Measurements from ENCODE around the gene CSNK1G2. TPM values are rescaled to one million over a fixed set of nuclear protein-coding genes. Genes with fewer than 3 reads are reported as not detected.

CSNK1G2 gene
- total RNA-seq, 2 donors from 2014 or later, result 50.2 to 50.7 TPM

GRCh38 chr19:1959928-1960589 lies 19.1 kb downstream of the CSNK1G2 start:
- Mint-ChIP-seq H3K36me3 (ENCODE audit: low read depth) (peaks cover 4% of the 10 kb centered on the region), H3K4me1 (no peaks in the 10 kb centered on the region), H3K4me3 (no peak overlapping the region)

DNA sequence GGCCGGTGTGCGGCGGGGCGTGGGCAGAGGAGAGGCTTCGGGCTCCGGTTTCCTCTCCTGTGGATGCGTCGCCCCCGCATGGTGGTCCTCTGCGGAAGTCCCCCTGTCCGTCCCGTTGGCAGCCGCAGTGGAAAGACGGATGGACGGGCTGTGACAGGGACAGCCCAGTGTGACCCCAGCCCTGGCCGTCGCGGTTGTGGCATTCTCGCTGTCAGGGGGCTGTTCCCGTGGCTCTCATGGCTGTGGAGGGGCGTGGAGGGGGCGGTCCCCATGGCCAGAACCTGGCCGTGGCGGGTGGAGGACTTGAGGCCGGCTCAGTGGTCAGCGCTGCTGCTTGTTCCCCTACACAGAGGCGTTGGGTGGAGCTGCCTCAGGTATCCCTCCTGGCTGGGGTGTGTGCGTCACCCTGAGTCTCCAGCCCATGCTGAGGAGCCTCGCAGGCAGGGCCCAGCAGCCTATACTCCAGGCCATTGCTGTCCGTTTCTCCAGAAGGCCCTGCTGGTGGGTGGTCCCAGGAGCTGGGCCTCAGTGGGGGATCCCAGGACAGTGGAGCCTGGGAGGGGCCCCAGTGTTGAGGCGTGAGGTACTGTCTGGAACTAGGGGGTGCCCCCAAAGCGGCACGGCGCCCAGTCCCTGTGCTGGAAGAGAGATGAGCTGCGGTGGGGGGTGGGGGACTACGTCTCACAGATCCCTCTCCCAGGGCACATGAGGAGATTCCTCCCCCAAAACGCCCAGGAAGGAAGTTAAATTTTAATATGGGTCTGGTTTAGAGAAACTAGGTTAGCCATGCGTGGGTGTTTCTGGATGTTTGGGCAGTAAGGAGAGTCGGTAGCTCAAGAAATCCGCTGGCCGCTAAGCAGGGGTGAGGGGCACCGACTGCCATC lies 20.3 kb downstream of the CSNK1G2 start:
- Mint-ChIP-seq H3K36me3 (ENCODE audit: low read depth) (peaks cover 4% of the 10 kb centered on the region), H3K27ac (no peak overlapping the region), H3K27me3 (no peaks in the 10 kb centered on the region)

More at GRCh38 chr19:1959928-1960589, 19.1 kb downstream of the CSNK1G2 start:
- no peak overlapping the region for H3K27ac Mint-ChIP-seq
- H3K9me3 Mint-ChIP-seq, result no peaks in the 10 kb centered on the region
- no peaks in the 10 kb centered on the region for H3K27me3 Mint-ChIP-seq
- ATAC-seq (replicated peaks), result no peak

GRCh38 chr19:1962674-1963073 lies 21.7 kb downstream of the CSNK1G2 start:
- ATAC-seq (replicated peaks), result no peak
- Mint-ChIP-seq H3K4me1 (peaks cover 7% of the 10 kb centered on the region), H3K36me3 (ENCODE audit: low read depth) (peaks cover 4% of the 10 kb centered on the region)

More for the DNA sequence above, 20.3 kb downstream of the CSNK1G2 start:
- no peak for ATAC-seq (replicated peaks)
- peaks cover 5% of the 10 kb centered on the region for H3K4me1 Mint-ChIP-seq
- H3K4me3 Mint-ChIP-seq, result no peak overlapping the region
- H3K9me3 Mint-ChIP-seq, result no peaks in the 10 kb centered on the region

GRCh38 chr19:1967087-1967608 lies 26.2 kb downstream of the CSNK1G2 start:
- Mint-ChIP-seq H3K27me3 (no peaks in the 10 kb centered on the region), H3K4me3 (peak overlapping the region; percentile 51), H3K4me1 (peaks cover 7% of the 10 kb centered on the region), H3K36me3 (ENCODE audit: low read depth) (peaks cover 19% of the 10 kb centered on the region), H3K27ac (peak overlapping the region; percentile 56), H3K9me3 (no peaks in the 10 kb centered on the region)
- ATAC-seq (replicated peaks), result peak; percentile 40

More at GRCh38 chr19:1962674-1963073, 21.7 kb downstream of the CSNK1G2 start:
- Mint-ChIP-seq H3K9me3 (no peaks in the 10 kb centered on the region), H3K27ac (no peak overlapping the region), H3K27me3 (no peaks in the 10 kb centered on the region), H3K4me3 (no peak overlapping the region)

DNA sequence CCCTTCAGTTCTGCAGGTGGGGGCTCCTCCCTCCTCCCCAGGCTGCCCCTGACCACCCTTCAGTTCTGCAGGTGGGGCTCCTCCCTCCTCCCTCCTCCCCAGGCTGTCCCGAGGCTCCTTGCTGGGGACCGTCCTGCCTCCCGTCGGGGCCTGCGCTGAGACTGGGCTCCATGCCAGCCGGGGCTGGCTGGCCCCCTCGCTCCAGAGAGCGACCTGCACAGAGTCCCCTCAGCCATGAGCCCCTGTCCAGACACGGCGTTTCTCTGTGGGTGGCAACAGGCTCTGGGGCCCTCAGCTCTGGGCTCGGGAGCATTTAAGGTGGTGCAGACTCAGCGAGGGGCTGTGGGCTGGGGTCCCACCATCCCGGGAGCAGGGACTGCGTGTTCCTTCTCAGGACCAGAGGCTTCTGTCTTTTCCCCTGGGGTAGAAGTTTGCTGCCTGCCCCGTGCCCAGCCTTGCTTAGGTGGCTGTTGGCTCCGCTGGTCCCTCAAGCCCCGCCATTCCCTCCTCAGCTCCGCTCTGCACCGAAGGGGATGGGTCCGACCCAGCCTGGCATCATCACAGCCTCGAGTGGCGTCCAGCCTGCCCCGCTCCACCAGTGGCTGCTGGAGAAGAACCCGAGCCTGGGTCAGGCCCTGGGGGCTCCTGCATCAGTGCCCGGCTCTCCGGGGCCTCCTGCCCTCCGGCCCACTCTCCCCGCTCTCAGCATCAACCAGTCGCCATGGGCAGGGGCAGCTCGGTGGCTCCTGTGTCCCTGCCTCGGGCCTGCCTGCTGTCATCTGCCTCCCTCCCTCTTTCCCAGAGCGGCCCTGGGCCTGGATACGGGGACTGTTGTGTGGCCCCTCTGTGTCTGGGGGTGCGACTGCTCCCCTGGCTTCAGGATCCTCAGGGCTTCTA lies 27.6 kb downstream of the CSNK1G2 start:
- Mint-ChIP-seq H3K27ac (no peak overlapping the region), H3K9me3 (no peaks in the 10 kb centered on the region), H3K4me1 (peaks cover 9% of the 10 kb centered on the region), H3K36me3 (ENCODE audit: low read depth) (peaks cover 27% of the 10 kb centered on the region), H3K4me3 (no peak overlapping the region), H3K27me3 (no peaks in the 10 kb centered on the region)
- ATAC-seq (replicated peaks), result no peak

DNA sequence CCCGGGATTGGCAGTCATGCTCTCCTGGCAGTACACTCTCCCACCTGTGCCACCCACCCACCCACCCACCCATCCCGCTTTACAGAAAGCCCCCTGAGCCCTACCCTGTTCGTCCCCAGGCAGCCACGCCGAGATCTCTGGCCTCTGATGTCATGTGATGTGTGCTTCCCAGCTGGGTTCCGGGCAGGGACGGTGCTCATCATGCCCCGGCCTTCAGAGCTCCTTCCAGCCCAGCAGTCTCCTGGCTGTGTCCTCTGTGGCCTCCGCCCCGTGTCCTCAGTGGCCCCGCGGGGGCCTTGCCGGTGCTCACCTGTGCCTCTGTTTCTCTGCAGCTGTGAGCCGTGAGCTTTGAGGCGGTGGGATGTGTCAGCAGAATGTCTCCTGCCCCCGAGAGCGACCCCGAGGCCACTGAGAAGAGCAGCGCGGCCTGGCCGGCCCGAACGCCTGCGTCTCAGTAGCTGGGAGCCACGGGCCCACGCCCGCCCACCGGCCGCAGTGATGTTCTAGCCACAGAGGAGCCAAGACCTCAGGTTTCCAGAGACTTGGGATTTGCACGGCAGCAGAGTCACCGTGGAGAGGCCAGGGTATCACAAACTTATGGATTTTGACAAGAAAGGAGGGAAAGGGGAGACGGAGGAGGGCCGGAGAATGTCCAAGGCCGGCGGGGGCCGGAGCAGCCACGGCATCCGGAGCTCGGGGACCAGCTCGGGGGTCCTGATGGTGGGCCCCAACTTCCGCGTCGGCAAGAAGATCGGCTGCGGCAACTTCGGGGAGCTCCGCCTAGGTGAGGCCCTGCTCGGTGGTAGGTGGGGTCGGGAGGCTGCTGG lies 28.4 kb downstream of the CSNK1G2 start:
- Mint-ChIP-seq H3K4me1 (peaks cover 11% of the 10 kb centered on the region), H3K27me3 (no peaks in the 10 kb centered on the region)

GRCh38 chr19:1970003-1970805 lies 29.2 kb downstream of the CSNK1G2 start:
- Mint-ChIP-seq H3K27me3 (no peaks in the 10 kb centered on the region), H3K4me3 (no peak overlapping the region), H3K9me3 (no peaks in the 10 kb centered on the region), H3K27ac (no peak overlapping the region), H3K4me1 (peaks cover 11% of the 10 kb centered on the region), H3K36me3 (ENCODE audit: low read depth) (peaks cover 32% of the 10 kb centered on the region)
- no peak for ATAC-seq (replicated peaks)

More for the DNA sequence above, 28.4 kb downstream of the CSNK1G2 start:
- Mint-ChIP-seq H3K9me3 (no peaks in the 10 kb centered on the region), H3K4me3 (no peak overlapping the region), H3K27ac (no peak overlapping the region), H3K36me3 (ENCODE audit: low read depth) (peaks cover 28% of the 10 kb centered on the region)
- no peak for ATAC-seq (replicated peaks)

- H3K27me3 Mint-ChIP-seq, result no peaks in the 10 kb centered on the region
- no peak overlapping the region for H3K4me3 Mint-ChIP-seq
- H3K9me3 Mint-ChIP-seq, result no peaks in the 10 kb centered on the region
- H3K27ac Mint-ChIP-seq, result no peak overlapping the region
- peaks cover 9% of the 10 kb centered on the region for H3K4me1 Mint-ChIP-seq
- H3K36me3 Mint-ChIP-seq (ENCODE audit: low read depth), result peaks cover 37% of the 10 kb centered on the region
- ATAC-seq (replicated peaks), result no peak
Observed at GRCh38 chr19:1970806-1971502, 30.0 kb downstream of the CSNK1G2 start.

DNA sequence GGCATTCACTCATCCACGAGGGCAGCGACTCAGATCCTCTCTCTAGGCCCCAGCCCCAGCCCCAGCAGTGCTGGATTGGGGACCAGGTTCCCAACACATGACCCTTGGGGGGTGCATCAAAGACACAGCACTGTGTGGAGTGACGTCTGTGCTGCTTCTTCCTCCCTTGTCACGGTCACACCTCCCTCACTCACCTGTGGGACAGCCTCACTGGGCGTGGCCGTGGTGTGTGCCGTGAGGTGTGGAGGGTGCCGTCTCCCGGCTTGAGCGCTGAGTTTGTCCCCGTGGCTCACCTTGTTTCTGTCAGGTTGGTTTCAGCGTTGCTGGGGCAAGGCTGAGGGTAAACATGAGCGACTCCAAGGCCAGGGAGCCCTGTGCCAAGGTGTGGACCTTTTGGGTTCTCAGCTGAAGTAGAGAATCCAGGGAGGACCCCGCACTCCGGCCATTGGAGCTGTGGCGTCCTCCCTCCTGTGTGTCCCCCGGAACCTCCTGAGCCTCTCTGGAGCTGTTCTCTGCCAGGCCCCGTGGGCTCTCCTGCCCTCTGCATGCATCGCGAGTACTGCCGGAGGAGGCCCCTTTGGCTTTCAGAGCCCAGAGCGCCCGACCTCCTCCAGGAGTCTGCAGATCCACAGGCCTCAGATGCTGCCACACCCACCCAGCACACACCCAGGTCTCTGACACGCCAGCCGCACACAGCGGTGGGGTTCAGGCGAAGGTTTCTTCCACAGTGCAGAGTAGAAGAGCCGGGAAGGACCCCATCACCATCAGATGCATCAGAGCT lies 33.6 kb downstream of the CSNK1G2 start:
- Mint-ChIP-seq H3K27me3 (no peaks in the 10 kb centered on the region), H3K9me3 (no peaks in the 10 kb centered on the region), H3K4me1 (peaks cover 4% of the 10 kb centered on the region), H3K36me3 (ENCODE audit: low read depth) (peaks cover 36% of the 10 kb centered on the region), H3K27ac (no peak overlapping the region), H3K4me3 (no peak overlapping the region)
- ATAC-seq (replicated peaks), result no peak

- Mint-ChIP-seq H3K36me3 (ENCODE audit: low read depth) (peaks cover 34% of the 10 kb centered on the region), H3K4me1 (peaks cover 4% of the 10 kb centered on the region), H3K4me3 (no peak overlapping the region), H3K9me3 (no peaks in the 10 kb centered on the region), H3K27ac (no peak overlapping the region), H3K27me3 (no peaks in the 10 kb centered on the region)
- no peak for ATAC-seq (replicated peaks)
Observed at GRCh38 chr19:1975162-1975480, 34.1 kb downstream of the CSNK1G2 start.

DNA sequence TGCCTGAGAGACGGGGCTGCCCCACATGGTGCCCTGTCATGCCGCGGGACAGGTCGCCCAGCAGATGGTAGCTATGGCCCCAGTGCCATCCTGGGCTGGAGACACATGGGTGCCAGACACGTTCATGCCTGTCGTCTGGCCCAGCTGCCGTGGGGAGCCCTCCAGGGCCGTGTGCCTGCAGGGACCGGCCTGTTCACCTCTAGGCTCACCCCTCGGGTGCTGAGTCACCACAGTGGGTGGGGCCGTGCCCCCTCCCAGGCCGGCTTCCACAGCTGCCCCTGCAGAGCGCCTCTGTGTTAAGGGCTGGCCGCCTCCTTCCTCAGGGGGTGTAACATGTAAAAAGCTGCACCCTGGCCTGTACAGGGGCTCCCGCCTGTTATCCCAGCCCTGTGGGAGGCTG lies 36.1 kb downstream of the CSNK1G2 start:
- ATAC-seq (replicated peaks), result no peak
- Mint-ChIP-seq H3K4me1 (peaks cover 4% of the 10 kb centered on the region), H3K36me3 (ENCODE audit: low read depth) (peaks cover 36% of the 10 kb centered on the region), H3K27me3 (no peaks in the 10 kb centered on the region), H3K4me3 (no peak overlapping the region), H3K9me3 (no peaks in the 10 kb centered on the region), H3K27ac (no peak overlapping the region)

DNA sequence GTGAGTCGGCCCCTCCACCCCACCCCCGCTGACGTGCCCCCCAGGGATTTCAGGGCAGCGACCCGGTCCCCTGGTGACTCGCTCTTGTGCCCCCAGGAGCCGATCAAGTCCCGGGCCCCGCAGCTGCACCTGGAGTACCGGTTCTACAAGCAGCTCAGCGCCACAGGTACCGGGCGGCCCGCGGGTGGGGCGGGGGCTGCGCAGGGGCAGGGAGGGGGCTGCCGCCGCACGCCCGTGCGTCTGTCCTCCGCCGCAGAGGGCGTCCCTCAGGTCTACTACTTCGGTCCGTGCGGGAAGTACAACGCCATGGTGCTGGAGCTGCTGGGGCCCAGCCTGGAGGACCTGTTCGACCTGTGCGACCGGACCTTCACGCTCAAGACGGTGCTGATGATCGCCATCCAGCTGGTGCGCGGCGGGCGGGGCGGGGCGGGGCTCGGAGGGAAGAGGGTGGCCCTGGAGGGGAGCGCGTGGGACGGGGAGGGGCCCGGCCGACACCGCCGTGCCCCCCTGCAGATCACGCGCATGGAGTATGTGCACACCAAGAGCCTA lies 37.4 kb downstream of the CSNK1G2 start:
- H3K27ac Mint-ChIP-seq, result no peak overlapping the region

More for the DNA sequence above, 37.4 kb downstream of the CSNK1G2 start:
- no peaks in the 10 kb centered on the region for H3K9me3 Mint-ChIP-seq
- peaks cover 3% of the 10 kb centered on the region for H3K4me1 Mint-ChIP-seq
- H3K36me3 Mint-ChIP-seq (ENCODE audit: low read depth), result peaks cover 36% of the 10 kb centered on the region
- no peaks in the 10 kb centered on the region for H3K27me3 Mint-ChIP-seq
- H3K4me3 Mint-ChIP-seq, result no peak overlapping the region
- ATAC-seq (replicated peaks), result no peak

Measured in activated T-helper 17 cell treated with anti-CD3 and anti-CD28 coated beads, Interleukin-2, amount 50 U/mL, for 72 hours (primary cell).